Erythroblast (primary cell): ENCODE data around the gene DDX50.
A peak's percentile ranks its signal among the peaks of the same experiment; 100 is the strongest.

Experiments
- GATA1 ChIP-seq: IDR thresholded peaks from 2 replicates; pipeline ENCODE4 v1.6.1; 2011; ENCODE audit warnings: low read depth, mild to moderate bottlenecking, control low read depth, low read length, moderate library complexity
- POLR2A ChIP-seq: IDR thresholded peaks from 2 replicates; pipeline ENCODE4 v1.6.1; 2011; ENCODE audit warnings: mild to moderate bottlenecking, low read length

DNA sequence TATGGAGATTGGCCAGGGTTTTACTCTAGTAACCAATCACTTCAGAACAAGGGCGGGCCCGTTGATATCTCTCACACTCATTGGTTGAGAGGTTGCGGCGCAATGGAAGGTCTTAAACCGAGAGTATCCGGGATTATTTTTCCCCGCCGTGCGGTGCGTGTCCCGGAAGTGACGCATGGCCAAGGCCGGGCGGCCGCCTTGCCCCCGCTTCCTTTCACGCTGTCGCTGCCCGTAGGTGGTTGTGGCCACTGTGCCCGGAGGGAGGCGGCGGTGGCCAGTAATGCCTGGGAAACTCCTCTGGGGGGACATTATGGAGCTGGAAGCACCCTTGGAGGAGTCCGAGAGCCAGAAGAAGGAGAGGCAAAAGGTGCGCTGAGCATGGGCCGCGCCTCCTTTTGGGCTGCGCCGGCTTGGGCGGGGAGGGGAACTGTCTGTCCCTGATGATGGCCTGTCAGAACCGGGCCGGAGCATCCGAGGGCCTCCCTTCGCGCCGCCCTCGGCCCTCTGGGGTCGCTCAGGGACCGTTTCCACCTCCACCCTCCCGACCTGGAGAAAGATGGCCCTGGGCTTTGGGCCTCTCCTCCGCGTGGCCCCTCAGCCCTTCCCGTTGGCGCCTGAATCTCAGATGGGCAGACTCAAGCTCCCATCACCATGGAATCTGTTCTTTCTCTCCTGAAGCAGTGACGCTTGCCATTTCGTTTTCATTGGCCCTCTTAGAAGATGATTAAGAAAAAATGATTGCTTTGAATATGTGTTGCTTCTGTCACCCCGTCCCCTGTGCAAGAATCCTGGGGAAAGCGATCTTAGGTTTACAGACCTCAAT is at the start of gene DDX50:
- TF ChIP-seq POLR2A (peak; percentile 96), GATA1 (no peak)
